Parathyroid adenoma (tissue), 2 donors: Measurements from ENCODE around the gene LYPD8.
"Not testable (repeated sequence)": the region's sequence is repeated elsewhere in the genome, so short reads cannot be mapped to it uniquely, and the experiment has no call there.

ENCODE experiments used
- H2AFZ ChIP-seq: fragments of 300-600 bp; sonication (generic); one replicate; pipeline ENCODE4 v1.7.0; 2017; ENCODE audit warnings: antibody characterized with exemption, mild to moderate bottlenecking
- H3K27ac ChIP-seq: fragments of 300-600 bp; sonication (generic); one replicate; pipeline ENCODE4 v1.7.0; 2017
- H3K27me3 ChIP-seq: fragments of 300-600 bp; sonication (generic); one replicate; pipeline ENCODE4 v1.7.0; 2017; ENCODE audit warnings: low read length; ENCODE audit not compliant: control insufficient read depth, insufficient read depth
- H3K36me3 ChIP-seq: fragments of 300-600 bp; sonication (generic); one replicate; pipeline ENCODE4 v1.7.0; 2017; ENCODE audit warnings: low read length; ENCODE audit not compliant: control insufficient read depth, insufficient read depth
- H3K4me1 ChIP-seq: fragments of 300-600 bp; sonication (generic); one replicate; pipeline ENCODE4 v1.7.0; 2017; ENCODE audit warnings: control low read depth
- H3K4me2 ChIP-seq: fragments of 300-600 bp; sonication (generic); one replicate; pipeline ENCODE4 v1.7.0; 2017; ENCODE audit warnings: low read length
- H3K4me3 ChIP-seq: fragments of 300-600 bp; sonication (generic); one replicate; pipeline ENCODE4 v1.7.0; 2017; ENCODE audit warnings: low read depth, low read length
- H3K79me2 ChIP-seq: fragments of 300-600 bp; sonication (generic); one replicate; pipeline ENCODE4 v1.7.0; 2017; ENCODE audit warnings: control low read depth
- H3K9ac ChIP-seq: fragments of 300-600 bp; sonication (generic); one replicate; pipeline ENCODE4 v1.7.0; 2017; ENCODE audit warnings: mild to moderate bottlenecking
- H3K9me3 ChIP-seq: fragments of 300-600 bp; sonication (generic); one replicate; pipeline ENCODE4 v1.7.0; 2017; ENCODE audit warnings: low read length; ENCODE audit not compliant: control insufficient read depth
- CTCF ChIP-seq: fragments of 300-600 bp; sonication (generic); IDR thresholded peaks from one replicate; pipeline ENCODE4 v1.7.0; 2017; ENCODE audit warnings: antibody characterized with exemption, mild to moderate bottlenecking
- donor health status: primary hyperparathyroidism.

The LYPD8 gene

DNA sequence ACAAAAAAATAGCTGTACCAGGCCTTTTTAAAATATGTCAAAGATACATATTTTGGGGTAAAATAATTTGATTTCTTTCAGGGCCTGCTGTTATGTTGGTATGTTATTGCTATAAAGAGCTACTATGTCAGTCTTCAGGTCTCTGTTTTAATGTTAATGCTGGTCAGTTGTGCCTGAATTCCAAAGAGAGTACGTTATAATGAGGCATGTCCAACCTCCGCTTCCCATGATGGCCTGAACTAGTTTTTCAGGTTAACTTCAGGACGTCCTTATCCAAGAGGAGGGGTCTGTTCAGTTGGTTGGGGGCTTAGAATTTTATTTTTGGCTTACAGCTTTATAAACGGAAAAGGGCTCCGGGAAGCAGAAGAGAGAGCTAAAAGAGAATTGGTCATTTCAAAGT, 34.9 kb upstream of the LYPD8 start:
- Histone ChIP-seq H2AFZ (no peak overlapping the region), H3K4me2 (no peak overlapping the region), H3K27me3 (no peaks in the 10 kb centered on the region), H3K36me3 (no peaks in the 10 kb centered on the region), H3K9ac (no peak overlapping the region), H3K4me1 (no peaks in the 10 kb centered on the region), H3K79me2 (no peaks in the 10 kb centered on the region), H3K4me3 (no peak overlapping the region), H3K27ac (no peak overlapping the region), H3K9me3 (no peaks in the 10 kb centered on the region)
- TF ChIP-seq CTCF = no peak

- not testable (repeated sequence) for H2AFZ ChIP-seq, H3K9ac ChIP-seq, H3K4me2 ChIP-seq, H3K79me2 ChIP-seq, H3K27ac ChIP-seq, H3K27me3 ChIP-seq, H3K36me3 ChIP-seq, H3K4me3 ChIP-seq, H3K9me3 ChIP-seq, H3K4me1 ChIP-seq
Measured at GRCh38 chr1:248789337-248789736, 33.8 kb upstream of the LYPD8 start.

GRCh38 chr1:248788327-248788726, 32.8 kb upstream of the LYPD8 start:
- no peak for TF ChIP-seq CTCF
- Histone ChIP-seq H3K36me3 (no peaks in the 10 kb centered on the region), H3K27me3 (no peaks in the 10 kb centered on the region)

DNA sequence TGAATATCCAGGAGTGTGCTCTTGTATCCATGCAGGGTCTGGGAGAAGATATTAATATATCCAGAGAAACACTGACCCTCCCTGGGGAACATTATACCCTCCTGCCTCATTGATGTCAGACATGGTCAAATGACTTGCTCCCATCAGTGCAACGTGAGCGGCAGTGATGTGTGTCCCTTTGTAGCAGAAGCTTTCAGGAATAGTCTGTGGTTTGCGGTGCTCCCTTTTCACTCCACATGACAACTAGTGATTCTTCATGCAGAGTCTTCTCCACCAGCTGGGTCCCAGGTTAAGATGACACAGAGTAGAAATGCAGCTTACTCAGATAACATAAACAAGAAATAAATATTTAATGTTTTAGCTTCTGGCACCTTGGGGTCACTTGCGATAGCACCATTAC, 31.9 kb upstream of the LYPD8 start:
- no peak overlapping the region for H3K27ac ChIP-seq
- no peak overlapping the region for H2AFZ ChIP-seq
- no peaks in the 10 kb centered on the region for H3K4me1 ChIP-seq
- H3K79me2 ChIP-seq = no peaks in the 10 kb centered on the region
- H3K9ac ChIP-seq = no peak overlapping the region
- no peaks in the 10 kb centered on the region for H3K27me3 ChIP-seq
- H3K9me3 ChIP-seq = no peaks in the 10 kb centered on the region
- H3K4me2 ChIP-seq = no peak overlapping the region
- no peaks in the 10 kb centered on the region for H3K36me3 ChIP-seq
- H3K4me3 ChIP-seq = no peak overlapping the region
- no peak for TF ChIP-seq CTCF

More at GRCh38 chr1:248788327-248788726, 32.8 kb upstream of the LYPD8 start:
- Histone ChIP-seq H3K4me2 (no peak overlapping the region), H2AFZ (no peak overlapping the region), H3K9ac (no peak overlapping the region), H3K79me2 (no peaks in the 10 kb centered on the region), H3K4me3 (no peak overlapping the region), H3K9me3 (no peaks in the 10 kb centered on the region), H3K27ac (no peak overlapping the region), H3K4me1 (no peaks in the 10 kb centered on the region)

- Histone ChIP-seq H3K27ac (no peak overlapping the region), H2AFZ (no peak overlapping the region), H3K36me3 (no peaks in the 10 kb centered on the region), H3K4me1 (no peaks in the 10 kb centered on the region), H3K4me2 (no peak overlapping the region), H3K79me2 (no peaks in the 10 kb centered on the region), H3K27me3 (no peaks in the 10 kb centered on the region), H3K9ac (no peak overlapping the region), H3K4me3 (no peak overlapping the region), H3K9me3 (no peaks in the 10 kb centered on the region)
- no peak for TF ChIP-seq CTCF
Measured at GRCh38 chr1:248786156-248786555, 30.6 kb upstream of the LYPD8 start.
